GM18526 (cell line): ENCODE measurements around the gene HSDL2.

ENCODE experiments used
- POLR2A ChIP-seq: IDR thresholded peaks from 3 replicates; pipeline ENCODE4 v1.6.1; 2011; ENCODE audit not compliant: insufficient read length; ENCODE audit errors: extremely low read depth

Gene HSDL2

GRCh38 chr9:112354081-112354743 is 25.7 kb upstream of the HSDL2 start:
- no peak for TF ChIP-seq POLR2A

GRCh38 chr9:112355427-112355897 is 24.4 kb upstream of the HSDL2 start:
- TF ChIP-seq POLR2A = no peak

- TF ChIP-seq POLR2A = no peak
Observed at GRCh38 chr9:112360047-112360804, 19.7 kb upstream of the HSDL2 start.

GRCh38 chr9:112361601-112362000 is 18.3 kb upstream of the HSDL2 start:
- TF ChIP-seq POLR2A = no peak

GRCh38 chr9:112364761-112365160 is 15.1 kb upstream of the HSDL2 start:
- TF ChIP-seq POLR2A = no peak

- no peak for TF ChIP-seq POLR2A
Observed at GRCh38 chr9:112366591-112366990, 13.3 kb upstream of the HSDL2 start.

- TF ChIP-seq POLR2A = no peak
Observed at GRCh38 chr9:112367465-112367864, 12.4 kb upstream of the HSDL2 start.

GRCh38 chr9:112369817-112370216 is 10.1 kb upstream of the HSDL2 start:
- no peak for TF ChIP-seq POLR2A

- TF ChIP-seq POLR2A = no peak
Observed at GRCh38 chr9:112371060-112371459, 8.8 kb upstream of the HSDL2 start.

GRCh38 chr9:112375361-112375760 is 4.5 kb upstream of the HSDL2 start:
- no peak for TF ChIP-seq POLR2A

GRCh38 chr9:112377087-112377486 is 2.8 kb upstream of the HSDL2 start:
- TF ChIP-seq POLR2A = no peak

- TF ChIP-seq POLR2A = no peak
Observed at GRCh38 chr9:112377684-112378327, 2.1 kb upstream of the HSDL2 start.

GRCh38 chr9:112378328-112379176 is 1.4 kb upstream of the HSDL2 start:
- TF ChIP-seq POLR2A = no peak

GRCh38 chr9:112379177-112380101 is 469 bp upstream of the HSDL2 start:
- peak; percentile 85 for TF ChIP-seq POLR2A
